Prostate gland (tissue), 2 donors: ENCODE results near the gene SLC13A3. TPM values are rescaled to one million over a fixed set of nuclear protein-coding genes. Genes with fewer than 3 reads are reported as not detected.

Experiments
- DNase-seq: peaks from one replicate; pipeline ENCODE4 v3.0.0-alpha.2; 2019; ENCODE audit warnings: low spot score
- H3K27ac ChIP-seq, 2 donors: fragments of 200-600 bp; sonication (generic); 2 replicates each; pipeline ENCODE4 v1.5.1; 2017 to 2019
- H3K27me3 ChIP-seq: fragments of 200-600 bp; sonication (generic); replicated peaks from 2 replicates; pipeline ENCODE4 v1.5.1; 2019; ENCODE audit not compliant: insufficient read depth
- H3K36me3 ChIP-seq, 2 donors: fragments of 200-600 bp; sonication (generic); 1 replicate in 1 of 2; 2 replicates in 1 of 2; pipeline versions ENCODE4 v1.5.1 to v1.8.1; 2017 to 2019
- H3K4me1 ChIP-seq: fragments of 200-600 bp; sonication (generic); replicated peaks from 2 replicates; pipeline ENCODE4 v1.5.1; 2019
- H3K4me3 ChIP-seq, 2 donors: fragments of 200-600 bp; sonication (generic); 2 replicates each; pipeline ENCODE4 v1.5.1; 2017 to 2019
- H3K9me3 ChIP-seq: fragments of 200-600 bp; sonication (generic); 2 replicates; pipeline ENCODE4 v1.5.1; 2017
- CTCF ChIP-seq, 4 experiments: fragments of 200-600 bp in 2 of 4; fragments of 450-650 bp in 2 of 4; sonication (generic) in 2 of 4; IDR thresholded peaks; 1 replicate in 3 of 4; 2 replicates in 1 of 4; pipeline ENCODE4 v1.5.1; 2016 to 2019; ENCODE audit warnings: antibody characterized with exemption in 4 of 4, mild to moderate bottlenecking in 2 of 4, moderate library complexity in 2 of 4
- POLR2A ChIP-seq: fragments of 450-650 bp; IDR thresholded peaks from one replicate; pipeline ENCODE4 v1.6.1; 2016; ENCODE audit warnings: antibody characterized with exemption, mild to moderate bottlenecking
- POLR2AphosphoS5 ChIP-seq: sonication (generic); formaldehyde crosslinking; IDR thresholded peaks from one replicate; pipeline ENCODE4 v1.6.1; 2017; ENCODE audit warnings: antibody characterized with exemption
- WGBS: methylation state at CpG from one replicate; pipeline ENCODE4 v1.1.5; 2018; 5-methylcytosine and 5-hydroxymethylcytosine counted together
- intact Hi-C: fragments of 100-400 bp; cut with DNase I; formaldehyde crosslinking; loops from one replicate; pipeline ENCODE4 v1.14.2; 2022
- total RNA-seq, 2 donors: library from RNA; depleted of rRNA; stranded (reverse); fragments of >200 nt; gene quantifications; one replicate each; pipeline ENCODE4 v1.1.0, GENCODE V29; 2016

Gene SLC13A3
- total RNA-seq, 2 donors from 2014 or later = 10.5 to 16.9 TPM

GRCh38 chr20:46586724-46587123, 64.5 kb downstream of the SLC13A3 start:
- DNase-seq = no peak
- 97% methylated on average over 5 of the region's 5 CpGs for WGBS
- H3K4me1 ChIP-seq = no peaks in the 10 kb centered on the region
- no peaks in the 10 kb centered on the region for H3K27me3 ChIP-seq
- H3K36me3 ChIP-seq = no peaks in the 10 kb centered on the region
- no peak overlapping the region for H3K4me3 ChIP-seq
- no peaks in the 10 kb centered on the region for H3K9me3 ChIP-seq
- no peak overlapping the region for H3K27ac ChIP-seq
- intact Hi-C loops = no loop called here
- TF ChIP-seq POLR2A (no peak), POLR2AphosphoS5 (no peak), CTCF (IDR thresholded peaks at IDR 0.05) (no peak)

- 28% methylated on average over 2 of the region's 2 CpGs for WGBS
- no peaks in the 10 kb centered on the region for H3K9me3 ChIP-seq
- no peak overlapping the region for H3K27ac ChIP-seq
- no peaks in the 10 kb centered on the region for H3K4me1 ChIP-seq
- no peak for DNase-seq
- no peak for TF ChIP-seq POLR2A
- no peak for TF ChIP-seq CTCF (IDR thresholded peaks at IDR 0.05)
- no peak for TF ChIP-seq POLR2AphosphoS5
- H3K36me3 ChIP-seq = no peaks in the 10 kb centered on the region
- no peak overlapping the region for H3K4me3 ChIP-seq
- no peaks in the 10 kb centered on the region for H3K27me3 ChIP-seq
- intact Hi-C loops = no loop called here
These were observed 66.8 kb downstream of the SLC13A3 start for GRCh38 chr20:46584508-46584907.

- WGBS = 82% methylated on average over 17 of the region's 17 CpGs
- intact Hi-C loops = no loop called here
- H3K9me3 ChIP-seq = no peaks in the 10 kb centered on the region
- no peaks in the 10 kb centered on the region for H3K36me3 ChIP-seq
- no peaks in the 10 kb centered on the region for H3K27me3 ChIP-seq
- no peak overlapping the region for H3K27ac ChIP-seq
- H3K4me3 ChIP-seq = no peak overlapping the region
- no peak for DNase-seq
- H3K4me1 ChIP-seq = no peaks in the 10 kb centered on the region
- TF ChIP-seq POLR2AphosphoS5 (no peak), CTCF (IDR thresholded peaks at IDR 0.05) (no peak), POLR2A (no peak)
These were observed 67.6 kb downstream of the SLC13A3 start for GRCh38 chr20:46583411-46584214.

- no peaks in the 10 kb centered on the region for H3K4me1 ChIP-seq
- no peaks in the 10 kb centered on the region for H3K9me3 ChIP-seq
- WGBS = 96% methylated on average over 5 of the region's 5 CpGs
- no peaks in the 10 kb centered on the region for H3K27me3 ChIP-seq
- intact Hi-C loops = no loop called here
- no peak for DNase-seq
- no peaks in the 10 kb centered on the region for H3K36me3 ChIP-seq
- TF ChIP-seq POLR2AphosphoS5 = no peak
- TF ChIP-seq POLR2A = no peak
- TF ChIP-seq CTCF (IDR thresholded peaks at IDR 0.05) = no peak
- H3K27ac ChIP-seq = no peak overlapping the region
- no peak overlapping the region for H3K4me3 ChIP-seq
These were observed 68.6 kb downstream of the SLC13A3 start for GRCh38 chr20:46582648-46583047.

GRCh38 chr20:46581391-46581790, 69.9 kb downstream of the SLC13A3 start:
- no peak for DNase-seq
- TF ChIP-seq POLR2A = no peak
- WGBS = 92% methylated on average over 3 of the region's 3 CpGs
- Histone ChIP-seq H3K27ac (no peak overlapping the region), H3K4me1 (no peaks in the 10 kb centered on the region), H3K36me3 (no peaks in the 10 kb centered on the region), H3K4me3 (no peak overlapping the region), H3K27me3 (no peaks in the 10 kb centered on the region), H3K9me3 (no peaks in the 10 kb centered on the region)
- intact Hi-C loops = no loop called here
